ENCODE measurements around the gene IL1F10. TPM values are rescaled to one million over a fixed set of nuclear protein-coding genes. Genes with fewer than 3 reads are reported as not detected.

IL1F10 gene
- total and polyA plus RNA-seq, 2 of the 13 experiments (the other 11 are each of a cell fraction or from before 2014, with no cell fraction given) = not detected

DNA sequence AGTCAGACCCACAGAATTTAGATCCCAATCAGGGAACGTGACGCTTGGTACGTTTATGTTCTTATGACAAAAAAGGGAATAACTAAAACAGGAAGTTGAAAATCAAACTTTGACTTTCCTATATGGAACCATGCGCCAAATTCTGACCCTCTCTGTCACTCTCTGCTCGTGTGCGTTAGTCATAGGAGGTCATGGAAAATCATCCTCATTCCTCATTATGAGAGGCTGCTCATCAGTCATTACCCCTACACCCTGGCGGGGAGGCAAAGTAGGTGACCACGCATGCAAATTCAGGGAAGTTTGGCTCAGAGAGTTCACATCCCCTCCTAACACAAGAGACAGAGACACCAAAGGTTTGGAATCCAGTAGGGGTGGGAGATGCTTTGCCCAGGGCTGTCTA lies 15.5 kb downstream of the IL1F10 start:
- H3K4me1 ChIP-seq (ENCODE audit: insufficient read depth, low read length) = peaks cover 30% of the 10 kb centered on the region
- H3K27ac ChIP-seq (ENCODE audit: extremely low read length, insufficient read depth, low read length) = no peak overlapping the region
- intact Hi-C loops (cut with micrococcal nuclease; ENCODE audit: unreplicated experiment) (no loop called here), in situ Hi-C loops (cut with HindIII; ENCODE audit: extremely low pct_ligation_motif_present, low pct_unique_long_range_greater_than_20kb) (loop anchor here (5.0 to 10.0 kb wide), 3 partner anchors 54 to 292 kb away; no protein-coding TSS in a partner anchor)
- peaks cover 0 to 6% of the 10 kb centered on the region in 2 experiments; a peak in 1 of 5 replicates for H3K27me3 ChIP-seq (ENCODE audit: control insufficient read depth in 1 of 2, insufficient read depth in 2 of 2, low read length in 2 of 2)
- BruUV-seq (replicated peaks) = no TSS peak
- FAIRE-seq (no peak), ATAC-seq (no peak), DNase-seq (ENCODE audit: low spot score) (no peak)
- H3K9ac ChIP-seq (ENCODE audit: insufficient read depth, low read depth, low read length) = no peak overlapping the region
- no peak overlapping the region for H3K4me3 ChIP-seq (replicated peaks in 1 of 3; ENCODE audit: insufficient read depth in 1 of 3, low read depth in 2 of 3, low read length in 3 of 3)
- POLR2A ChIA-PET = interaction anchor here (1.0 to 1.4 kb wide), 2 partner anchors 44 to 50 kb away, joined by 3 read pairs; partner anchors contain the start of gene IL1RN
- no peak for TF ChIP-seq ARHGAP35 (CRISPR knock-in tag; IDR thresholded peaks at IDR 0.05; ENCODE audit: borderline replicate concordance)
- TF ChIP-seq, protein P1, sequence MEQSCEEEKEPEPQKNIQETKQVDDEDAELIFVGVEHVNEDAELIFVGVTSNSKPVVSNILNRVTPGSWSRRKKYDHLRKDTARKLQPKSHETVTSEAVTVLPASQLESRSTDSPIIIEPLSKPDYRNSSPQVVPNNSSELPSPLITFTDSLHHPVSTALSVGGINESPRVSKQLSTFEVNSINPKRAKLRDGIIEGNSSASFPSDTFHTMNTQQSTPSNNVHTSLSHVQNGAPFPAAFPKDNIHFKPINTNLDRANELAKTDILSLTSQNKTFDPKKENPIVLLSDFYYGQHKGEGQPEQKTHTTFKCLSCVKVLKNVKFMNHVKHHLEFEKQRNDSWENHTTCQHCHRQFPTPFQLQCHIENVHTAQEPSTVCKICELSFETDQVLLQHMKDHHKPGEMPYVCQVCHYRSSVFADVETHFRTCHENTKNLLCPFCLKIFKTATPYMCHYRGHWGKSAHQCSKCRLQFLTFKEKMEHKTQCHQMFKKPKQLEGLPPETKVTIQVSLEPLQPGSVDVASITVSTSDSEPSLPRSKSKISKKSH (CRISPR knock-in tag; IDR thresholded peaks at IDR 0.05; ENCODE audit: borderline replicate concordance) = no peak
- no peak for TF ChIP-seq ATAD3A (CRISPR knock-in tag; IDR thresholded peaks at IDR 0.05)
- no peak for TF ChIP-seq E2F1 (CRISPR knock-in tag; IDR thresholded peaks at IDR 0.05)
- no peak for TF ChIP-seq GZF1 (CRISPR knock-in tag; IDR thresholded peaks at IDR 0.05)
- no peak for TF ChIP-seq ZFP36L1 (CRISPR knock-in tag; IDR thresholded peaks at IDR 0.05)
- TF ChIP-seq, protein P2, sequence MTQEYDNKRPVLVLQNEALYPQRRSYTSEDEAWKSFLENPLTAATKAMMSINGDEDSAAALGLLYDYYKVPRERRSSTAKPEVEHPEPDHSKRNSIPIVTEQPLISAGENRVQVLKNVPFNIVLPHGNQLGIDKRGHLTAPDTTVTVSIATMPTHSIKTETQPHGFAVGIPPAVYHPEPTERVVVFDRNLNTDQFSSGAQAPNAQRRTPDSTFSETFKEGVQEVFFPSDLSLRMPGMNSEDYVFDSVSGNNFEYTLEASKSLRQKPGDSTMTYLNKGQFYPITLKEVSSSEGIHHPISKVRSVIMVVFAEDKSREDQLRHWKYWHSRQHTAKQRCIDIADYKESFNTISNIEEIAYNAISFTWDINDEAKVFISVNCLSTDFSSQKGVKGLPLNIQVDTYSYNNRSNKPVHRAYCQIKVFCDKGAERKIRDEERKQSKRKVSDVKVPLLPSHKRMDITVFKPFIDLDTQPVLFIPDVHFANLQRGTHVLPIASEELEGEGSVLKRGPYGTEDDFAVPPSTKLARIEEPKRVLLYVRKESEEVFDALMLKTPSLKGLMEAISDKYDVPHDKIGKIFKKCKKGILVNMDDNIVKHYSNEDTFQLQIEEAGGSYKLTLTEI (CRISPR knock-in tag; conservative IDR thresholded peaks at IDR 0.05) = no peak
- no peak for TF ChIP-seq ZNF17 (CRISPR knock-in tag; IDR thresholded peaks at IDR 0.05)
- TF ChIP-seq IRF1 (CRISPR knock-in tag; IDR thresholded peaks at IDR 0.05; ENCODE audit: low read depth) = no peak
- no peak overlapping the region for H3K4me2 ChIP-seq (ENCODE audit: low read depth, low read length)
- H2AFZ ChIP-seq (ENCODE audit: low read length) = no peak overlapping the region
- CTCF ChIA-PET (ENCODE audit: low intra/inter-chr PET ratio, low total read pairs) = interaction anchor here (1.4 kb wide), 2 partner anchors 55 to 73 kb away, joined by 3 to 9 read pairs; no protein-coding TSS in a partner anchor
- no peaks in the 10 kb centered on the region for H3K79me2 ChIP-seq (ENCODE audit: insufficient read depth, low read length)
- H3K36me3 ChIP-seq (replicated peaks in 1 of 2; ENCODE audit: control insufficient read depth in 1 of 2, insufficient read depth in 2 of 2, low read length in 2 of 2) = no peaks in the 10 kb centered on the region
- no peaks in the 10 kb centered on the region; the same call in 1 of the 2 replicates for H3K9me3 ChIP-seq (ENCODE audit: low read length)
- no peaks in the 10 kb centered on the region for H4K20me1 ChIP-seq (ENCODE audit: insufficient read depth, low read length)
- WGBS (ENCODE audit: low lambda C conversion rate) = 42% methylated on average over 8 of the region's 8 CpGs

Measured in HepG2 (cell line).